Activated naive CD4-positive, alpha-beta T cell treated with anti-CD3 and anti-CD28 coated beads for 36 hours (primary cell): Measurements from ENCODE around the gene CALHM1. TPM values are rescaled to one million over a fixed set of nuclear protein-coding genes. Genes with fewer than 3 reads are reported as not detected.

Experiments
- CTCF ChIA-PET: fragments of 350-600 bp; sonication (Branson Sonifier 250); formaldehyde crosslinking; loops from one replicate; lab custom pipeline; 2021; ENCODE audit warnings: antibody characterized with exemption; lab: Charles Lee
- DNase-seq: peaks from one replicate; pipeline ENCODE4 v3.0.0-alpha.2; 2020
- H3K27ac Mint-ChIP-seq: one replicate; pipeline ENCODE4 v1.8.0; 2021; ENCODE audit warnings: mild to moderate bottlenecking, mixed read lengths
- H3K27me3 Mint-ChIP-seq: one replicate; pipeline ENCODE4 v1.8.0; 2021; ENCODE audit warnings: low read depth, mixed read lengths
- H3K36me3 Mint-ChIP-seq: one replicate; pipeline ENCODE4 v1.8.0; 2021; ENCODE audit warnings: low read depth, mixed read lengths
- H3K4me1 Mint-ChIP-seq: one replicate; pipeline ENCODE4 v1.8.0; 2021; ENCODE audit warnings: low read depth, mixed read lengths
- H3K4me3 Mint-ChIP-seq: one replicate; pipeline ENCODE4 v1.8.0; 2021; ENCODE audit warnings: mild to moderate bottlenecking, moderate library complexity, mixed read lengths
- H3K9me3 Mint-ChIP-seq: one replicate; pipeline ENCODE4 v1.8.0; 2021; ENCODE audit warnings: mixed read lengths
- intact Hi-C: fragments of 100-400 bp; cut with micrococcal nuclease; formaldehyde crosslinking; loops from one replicate; pipeline ENCODE4 v1.15.1; 2023
- total RNA-seq, 2 experiments: library from RNA; stranded (reverse); gene quantifications; one replicate each; pipeline ENCODE4 v1.2.3, GENCODE V29; 2021

The CALHM1 gene
- total RNA-seq, 2 experiments from 2014 or later: not detected

DNA sequence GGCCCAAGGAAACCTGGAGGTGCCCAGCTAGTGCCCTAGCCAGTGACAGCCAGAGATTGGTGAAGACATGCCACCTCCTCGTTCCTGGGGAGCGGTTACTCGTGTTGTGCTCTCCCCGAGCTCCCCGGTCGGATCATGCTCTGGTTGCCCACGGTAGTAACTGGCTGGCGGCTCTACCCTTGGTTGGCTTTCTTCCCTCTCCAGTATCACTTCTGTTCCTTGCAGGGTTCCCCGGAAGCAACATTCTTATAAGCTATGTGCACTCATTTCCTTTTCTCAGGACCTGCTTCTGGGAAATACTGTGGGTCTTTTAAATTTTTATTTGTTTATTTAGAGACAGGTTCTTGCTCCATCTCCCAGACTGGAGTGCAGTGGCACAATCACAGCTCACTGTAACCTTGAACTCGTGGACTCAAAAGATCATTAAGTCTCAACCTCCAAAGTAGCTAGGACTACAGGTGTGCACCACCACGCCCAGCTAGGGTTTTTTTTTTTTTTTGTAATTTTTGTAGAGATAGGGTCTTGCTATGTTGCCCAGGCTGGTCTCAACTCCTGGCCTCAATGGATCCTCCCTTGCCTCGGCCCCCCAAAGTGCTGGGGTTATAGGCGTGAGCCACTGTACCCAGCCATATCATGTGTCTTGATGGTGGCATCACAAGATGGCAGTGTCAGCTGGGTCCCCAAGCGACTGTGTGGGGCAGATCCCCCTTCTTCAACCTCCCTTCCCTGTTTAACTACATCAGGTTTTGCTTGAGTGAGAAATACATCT lies 6.9 kb upstream of the CALHM1 start:
- Mint-ChIP-seq H3K27me3 (no peaks in the 10 kb centered on the region), H3K36me3 (no peaks in the 10 kb centered on the region), H3K4me1 (peaks cover under 1% of the 10 kb centered on the region), H3K4me3 (no peak overlapping the region), H3K27ac (no peak overlapping the region), H3K9me3 (no peaks in the 10 kb centered on the region)
- intact Hi-C loops: no loop called here
- CTCF ChIA-PET: no interaction called here
- no peak for DNase-seq

DNA sequence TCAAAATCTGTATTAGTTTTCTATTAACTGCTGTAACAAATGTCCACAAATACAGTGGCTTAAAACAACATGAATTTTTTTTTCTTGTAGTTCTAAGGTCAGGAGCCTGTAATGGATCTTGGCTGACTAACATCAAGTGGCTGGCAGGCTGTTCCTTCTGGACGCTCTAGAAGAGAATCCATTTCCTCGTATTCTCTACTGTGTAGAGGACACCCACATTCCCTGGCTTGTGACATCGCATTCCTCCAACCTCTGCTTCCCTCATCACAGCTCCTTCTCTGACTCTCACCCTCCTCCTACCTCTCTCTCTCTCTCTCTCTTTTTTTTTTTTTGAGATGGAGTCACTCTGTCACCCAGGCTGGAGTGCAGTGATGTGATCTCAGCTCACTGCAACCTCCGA lies 4.8 kb upstream of the CALHM1 start:
- Mint-ChIP-seq H3K27ac (no peak overlapping the region), H3K4me3 (no peak overlapping the region), H3K27me3 (no peaks in the 10 kb centered on the region), H3K9me3 (no peaks in the 10 kb centered on the region), H3K36me3 (no peaks in the 10 kb centered on the region), H3K4me1 (no peaks in the 10 kb centered on the region)
- DNase-seq: no peak
- intact Hi-C loops: no loop called here
- CTCF ChIA-PET: interaction anchor here (0.8 kb wide), 1 partner anchor 47 kb away, joined by 3 read pairs; no protein-coding TSS in a partner anchor

DNA sequence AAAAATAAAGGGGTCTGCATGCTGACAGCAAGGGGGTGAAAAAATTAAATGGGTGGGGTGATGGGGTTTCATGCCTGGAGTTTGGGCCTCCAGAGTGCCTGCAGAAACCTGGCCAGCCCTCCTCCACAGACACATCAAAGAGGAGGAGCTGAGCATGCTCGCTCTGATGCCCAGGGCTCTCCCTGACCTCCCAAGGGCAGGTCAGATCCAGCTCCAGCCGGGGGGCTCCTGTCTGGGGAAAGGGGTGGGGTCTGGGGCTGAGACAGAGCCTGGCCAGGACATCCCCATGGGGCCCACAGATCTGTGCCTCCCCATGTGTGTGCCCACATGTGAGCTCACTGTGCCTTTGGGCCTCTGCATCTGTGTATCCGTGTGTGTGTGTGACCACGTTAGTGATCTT lies 915 bp upstream of the CALHM1 start:
- H3K4me3 Mint-ChIP-seq: no peak overlapping the region

DNA sequence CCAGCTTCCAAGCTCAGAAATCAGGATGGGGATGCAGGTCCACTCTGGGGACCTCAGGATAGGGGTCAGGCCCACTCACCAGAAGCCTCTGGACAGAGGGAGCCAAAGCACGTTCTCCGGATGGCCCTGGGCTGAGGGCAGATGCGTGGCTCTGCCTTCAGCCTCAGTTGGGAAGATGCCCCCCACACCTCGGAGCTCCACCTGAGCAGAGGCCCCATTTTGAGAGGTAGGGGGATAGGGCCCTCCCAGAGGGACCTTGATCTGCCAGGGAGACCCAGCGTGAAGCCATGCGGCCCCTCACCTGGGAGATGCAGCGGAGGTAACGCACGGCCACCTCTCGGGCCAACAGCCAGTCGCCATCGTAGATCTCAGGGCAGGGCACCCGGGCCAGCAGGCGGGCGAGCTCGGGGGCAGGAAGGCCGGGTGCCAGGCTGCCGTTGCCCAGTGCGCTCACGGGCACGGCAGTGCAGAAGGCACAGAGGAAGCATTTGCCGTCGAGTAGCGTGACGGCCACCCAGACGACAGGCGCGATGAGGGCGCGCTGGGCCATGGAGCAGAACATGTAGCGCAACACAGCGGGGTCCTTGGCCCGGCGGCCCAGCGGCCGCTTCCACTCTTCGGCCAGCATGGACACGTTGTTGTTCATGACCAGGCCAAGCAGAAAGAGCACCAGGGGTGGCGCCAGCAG lies 660 bp downstream of the CALHM1 start:
- intact Hi-C loops: no loop called here
- H3K4me3 Mint-ChIP-seq: no peak overlapping the region
- CTCF ChIA-PET: no interaction called here
- no peaks in the 10 kb centered on the region for H3K9me3 Mint-ChIP-seq
- no peaks in the 10 kb centered on the region for H3K36me3 Mint-ChIP-seq
- H3K4me1 Mint-ChIP-seq: no peaks in the 10 kb centered on the region
- DNase-seq: no peak
- H3K27ac Mint-ChIP-seq: no peak overlapping the region
- no peaks in the 10 kb centered on the region for H3K27me3 Mint-ChIP-seq

More for the DNA sequence above, 915 bp upstream of the CALHM1 start:
- Mint-ChIP-seq H3K36me3 (no peaks in the 10 kb centered on the region), H3K27ac (no peak overlapping the region), H3K4me1 (no peaks in the 10 kb centered on the region), H3K9me3 (no peaks in the 10 kb centered on the region), H3K27me3 (no peaks in the 10 kb centered on the region)
- intact Hi-C loops: no loop called here
- CTCF ChIA-PET: no interaction called here
- DNase-seq: no peak

DNA sequence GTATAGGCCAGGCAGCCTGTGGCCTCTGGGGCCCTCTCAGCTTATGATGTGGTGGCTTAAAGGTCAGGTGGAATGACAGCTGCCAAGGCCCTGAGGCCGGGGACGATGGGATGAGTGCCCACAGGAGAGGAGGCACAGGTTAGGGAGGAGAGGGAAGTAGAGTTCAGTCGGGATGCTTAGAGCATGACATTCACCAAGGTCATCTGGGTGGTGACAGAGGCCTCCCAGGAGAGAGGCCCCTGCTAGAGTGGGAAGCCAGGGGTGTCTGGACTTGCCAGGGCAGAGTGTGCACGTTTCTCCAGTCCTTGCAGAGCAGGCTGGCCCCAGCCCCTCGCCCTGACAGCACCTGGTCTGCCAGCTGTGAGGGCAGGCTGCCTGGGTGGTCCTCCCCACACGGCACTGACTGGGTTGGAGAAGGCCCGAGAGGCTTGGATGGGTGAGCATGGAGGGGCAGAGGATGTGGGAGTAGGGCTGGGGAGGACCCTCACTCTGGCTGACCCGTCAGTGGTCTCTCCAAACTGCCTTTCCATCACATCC lies 1.5 kb downstream of the CALHM1 start:
- Mint-ChIP-seq H3K27me3 (no peaks in the 10 kb centered on the region), H3K36me3 (no peaks in the 10 kb centered on the region), H3K4me3 (no peak overlapping the region), H3K4me1 (peaks cover 6% of the 10 kb centered on the region), H3K9me3 (no peaks in the 10 kb centered on the region), H3K27ac (no peak overlapping the region)
- DNase-seq: no peak
- CTCF ChIA-PET: no interaction called here
- intact Hi-C loops: no loop called here

DNA sequence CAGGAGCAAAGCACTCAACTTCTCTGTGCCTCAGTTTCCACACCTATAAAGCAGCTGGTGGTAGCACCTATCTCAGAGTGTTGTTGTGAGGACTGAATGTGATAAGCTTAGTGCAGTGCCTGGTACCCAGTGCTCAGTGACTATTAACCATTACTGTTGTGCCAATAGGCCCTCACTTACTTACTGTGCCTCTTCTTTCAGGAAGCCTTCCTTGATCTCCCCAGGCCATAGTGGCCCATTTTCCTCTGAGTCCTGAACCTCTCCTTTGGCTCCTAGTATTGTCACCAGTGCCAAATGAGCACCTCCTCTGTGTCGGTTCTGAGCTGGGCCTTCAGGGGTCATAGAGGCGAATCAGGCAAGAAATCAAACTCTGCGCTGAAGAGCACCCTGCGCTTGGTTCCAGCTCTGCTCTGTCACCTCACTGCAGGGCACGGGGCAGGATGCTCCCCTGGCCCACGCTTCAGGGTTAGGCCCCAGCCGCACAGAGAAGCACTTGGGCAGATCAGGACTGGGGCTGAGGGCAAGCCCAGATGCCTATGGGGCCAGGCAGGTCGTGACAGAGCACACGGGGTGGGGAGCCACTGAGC lies 2.5 kb downstream of the CALHM1 start:
- Mint-ChIP-seq H3K27ac (no peak overlapping the region), H3K4me3 (no peak overlapping the region), H3K9me3 (no peaks in the 10 kb centered on the region), H3K36me3 (no peaks in the 10 kb centered on the region), H3K27me3 (no peaks in the 10 kb centered on the region), H3K4me1 (peaks cover 10% of the 10 kb centered on the region)
- CTCF ChIA-PET: interaction anchor here (0.6 to 1.3 kb wide), 2 partner anchors 19 to 25 kb away, joined by 3 read pairs; no protein-coding TSS in a partner anchor
- intact Hi-C loops: no loop called here
- DNase-seq: no peak

DNA sequence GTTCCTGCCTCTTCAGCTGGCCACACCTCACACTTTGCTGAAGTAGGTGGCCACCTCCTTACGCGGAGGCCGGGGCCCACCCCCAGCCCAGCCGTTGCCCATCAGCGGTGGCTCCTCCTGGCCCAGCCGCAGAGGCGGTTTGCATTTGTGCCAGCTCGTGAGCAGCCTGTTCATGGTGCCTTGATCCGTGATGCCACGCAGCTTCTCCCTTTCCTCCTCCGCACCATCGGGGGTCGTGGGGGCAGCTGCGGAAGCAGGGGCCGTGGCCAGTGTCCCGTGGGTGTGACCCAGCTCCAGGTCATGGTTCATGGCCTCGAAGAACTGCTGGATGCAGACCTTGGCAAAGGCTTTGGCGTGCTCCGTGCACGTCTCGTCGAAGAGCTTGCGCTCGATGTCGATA lies 3.5 kb downstream of the CALHM1 start:
- Mint-ChIP-seq H3K27me3 (no peaks in the 10 kb centered on the region), H3K4me1 (peaks cover 20% of the 10 kb centered on the region), H3K9me3 (no peaks in the 10 kb centered on the region), H3K36me3 (no peaks in the 10 kb centered on the region), H3K4me3 (no peak overlapping the region), H3K27ac (no peak overlapping the region)
- intact Hi-C loops: no loop called here
- CTCF ChIA-PET: interaction anchor here (0.6 to 1.3 kb wide), 3 partner anchors 20 to 31 kb away, joined by 3 read pairs; no protein-coding TSS in a partner anchor
- DNase-seq: no peak

DNA sequence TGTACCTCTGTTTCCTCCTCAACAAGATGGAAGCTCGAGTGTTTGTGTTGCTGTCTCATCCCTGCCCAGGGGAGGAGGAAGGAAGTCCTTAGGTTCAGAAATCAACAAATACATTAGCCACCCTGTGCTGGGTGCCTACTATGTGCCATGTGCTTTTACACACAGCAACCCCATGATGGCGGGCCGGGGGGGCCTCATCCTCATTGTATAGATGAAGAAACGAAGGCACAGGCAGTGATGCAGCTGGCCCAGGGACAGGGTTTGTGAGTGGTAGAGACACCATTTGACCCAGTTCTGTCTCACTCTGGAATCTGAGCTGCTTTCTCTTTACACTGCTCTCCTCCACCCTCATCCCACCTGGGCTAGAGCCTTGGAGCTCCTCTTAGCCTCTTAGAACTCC lies 4.7 kb downstream of the CALHM1 start:
- intact Hi-C loops: no loop called here
- Mint-ChIP-seq H3K36me3 (no peaks in the 10 kb centered on the region), H3K4me1 (peaks cover 26% of the 10 kb centered on the region), H3K27ac (no peak overlapping the region), H3K27me3 (no peaks in the 10 kb centered on the region), H3K9me3 (no peaks in the 10 kb centered on the region), H3K4me3 (no peak overlapping the region)
- CTCF ChIA-PET: no interaction called here
- no peak for DNase-seq

DNA sequence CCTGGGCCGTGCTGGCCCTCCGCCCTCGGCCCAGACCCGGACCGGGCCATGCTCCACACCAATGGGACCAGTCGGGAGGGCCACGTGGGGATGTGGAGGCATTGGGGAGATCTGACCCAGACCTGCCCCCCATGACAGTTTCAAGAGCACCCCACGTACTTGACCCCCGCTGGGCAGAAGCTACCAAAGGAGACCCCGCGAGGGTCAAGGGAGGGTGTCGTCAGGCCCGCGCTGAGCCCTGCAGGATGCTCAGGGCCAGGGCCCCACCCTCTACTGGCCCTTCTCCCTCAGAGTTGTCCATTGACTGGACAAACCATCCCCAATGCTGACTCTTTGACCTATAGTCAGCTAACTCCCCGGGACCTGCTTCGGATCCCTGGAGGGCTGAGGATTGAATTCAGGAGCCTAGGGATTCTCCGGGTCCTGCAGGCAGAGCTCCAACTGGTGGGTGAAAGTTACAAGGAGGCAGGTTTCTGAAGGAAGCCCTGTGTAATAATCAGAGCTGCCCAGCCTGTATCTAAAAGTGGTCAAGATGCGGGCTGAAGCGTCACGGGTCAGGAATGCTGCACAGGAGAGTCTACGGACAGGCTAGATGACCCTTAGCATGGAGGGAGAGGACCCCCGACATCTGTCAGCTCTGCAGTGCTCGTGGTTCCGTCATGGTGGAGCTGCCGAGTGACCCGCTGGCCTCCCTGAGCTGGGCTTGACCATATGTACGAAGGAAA lies 6.0 kb downstream of the CALHM1 start:
- intact Hi-C loops: loop anchor here (1.0 kb wide), 2 partner anchors 19 to 30 kb away; no protein-coding TSS in a partner anchor
- CTCF ChIA-PET: interaction anchor here (0.7 to 1.4 kb wide), 5 partner anchors 17 to 32 kb away, joined by 3 to 4 read pairs (median 3); no protein-coding TSS in a partner anchor
- no peak for DNase-seq
- H3K27me3 Mint-ChIP-seq: no peaks in the 10 kb centered on the region
- peaks cover 33% of the 10 kb centered on the region for H3K4me1 Mint-ChIP-seq
- H3K36me3 Mint-ChIP-seq: peaks cover 5% of the 10 kb centered on the region
- no peak overlapping the region for H3K27ac Mint-ChIP-seq
- H3K9me3 Mint-ChIP-seq: no peaks in the 10 kb centered on the region
- peak overlapping the region; percentile 80 for H3K4me3 Mint-ChIP-seq

DNA sequence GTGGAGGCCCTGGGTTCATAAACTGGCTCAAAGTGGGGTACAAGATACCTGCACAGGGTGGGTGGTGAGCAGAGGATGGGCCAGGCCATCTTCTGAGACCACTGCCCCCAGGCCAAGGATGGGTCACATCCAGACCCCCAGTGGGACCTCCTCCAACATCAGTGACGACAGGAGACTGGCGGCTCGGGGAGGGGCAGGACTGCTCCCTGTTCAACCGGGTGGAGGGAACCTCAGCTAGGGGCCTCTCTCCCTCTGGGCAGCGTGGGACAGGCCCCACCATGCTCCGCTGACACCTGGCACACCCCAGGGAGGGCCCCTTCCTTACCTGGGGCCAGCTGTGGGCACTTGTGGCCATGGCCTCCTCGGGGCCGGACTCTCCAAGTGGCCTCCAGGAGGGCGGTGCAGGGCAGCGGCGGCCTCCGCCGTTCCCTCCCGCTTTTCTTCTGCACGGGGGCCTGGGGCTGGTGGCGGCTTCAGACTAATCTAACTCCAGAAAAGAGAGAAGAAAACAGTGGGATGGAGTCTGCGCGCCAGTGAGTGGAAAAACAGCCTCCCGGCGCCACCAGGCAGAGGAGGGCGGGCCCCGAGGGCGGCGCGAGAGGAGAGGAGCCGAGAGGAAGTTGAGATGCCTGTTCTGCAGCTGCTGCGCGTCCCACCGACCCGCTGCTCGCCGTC lies 6.7 kb downstream of the CALHM1 start, which contains the start of gene CALHM2:
TSS of gene CALHM2 (minus strand) at position 540 of the 675 bp plus-strand sequence. CDS start 2,429 bp downstream, outside the sequence.
- Mint-ChIP-seq H3K4me1 (peaks cover 35% of the 10 kb centered on the region), H3K4me3 (peak within 1 kb of the TSS; percentile 80), H3K36me3 (peaks cover 7% of the 10 kb centered on the region), H3K27ac (no peak within 1 kb of the TSS), H3K9me3 (no peaks in the 10 kb centered on the region), H3K27me3 (no peaks in the 10 kb centered on the region)
- intact Hi-C loops: loop anchor here (1.0 to 2.0 kb wide), 3 partner anchors 19 to 55 kb away; partner anchors contain the start of genes ATP5MK and PDCD11
- CTCF ChIA-PET: interaction anchor here (0.6 to 1.4 kb wide), 8 partner anchors 25 to 483 kb away, joined by 3 to 4 read pairs (median 3); no protein-coding TSS in a partner anchor
- peak; percentile 73 for DNase-seq
